ENCODE measurements around the gene CPED1.

The CPED1 gene

DNA sequence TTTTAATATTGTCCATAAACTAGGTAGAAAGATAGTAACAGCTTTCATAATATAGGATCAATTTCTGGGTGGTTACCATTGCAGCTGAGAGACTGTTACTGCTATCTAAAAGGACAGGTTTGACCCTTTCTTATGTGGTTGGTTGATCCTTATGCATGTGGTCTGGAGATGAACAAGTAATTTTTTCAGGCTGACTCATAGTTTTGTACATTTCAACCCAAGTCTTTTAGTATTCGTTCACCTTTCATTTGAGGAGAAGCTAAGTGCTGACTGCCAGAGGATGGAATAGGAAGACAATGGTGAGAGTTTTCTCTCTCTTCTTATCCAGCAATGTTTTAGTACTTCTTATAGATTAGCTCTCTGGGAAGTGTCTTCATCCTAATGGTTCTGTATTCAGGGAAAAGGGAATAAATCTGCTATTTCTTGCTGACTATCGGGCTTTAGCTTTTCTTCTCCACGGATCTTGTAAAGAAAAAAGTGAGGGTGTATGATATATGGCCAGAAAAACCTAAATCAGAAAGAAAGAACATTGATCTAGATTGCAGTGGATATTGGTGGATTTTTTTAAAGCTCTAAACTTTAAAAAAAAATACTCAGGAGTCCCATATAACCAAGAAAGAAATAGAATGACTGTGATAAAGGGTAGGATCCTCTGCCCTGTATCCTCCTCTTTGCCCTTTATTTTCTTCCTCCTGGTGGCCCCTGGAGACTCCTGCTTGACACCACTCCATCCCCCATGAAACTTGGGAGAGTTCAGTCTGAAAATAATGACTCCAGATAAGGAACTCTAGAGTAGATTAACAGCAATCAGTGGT lies 88.0 kb downstream of the CPED1 start:
- H3F3A ChIP-seq (ENCODE audit: insufficient read depth, low read length) = no peaks in the 10 kb centered on the region

DNA sequence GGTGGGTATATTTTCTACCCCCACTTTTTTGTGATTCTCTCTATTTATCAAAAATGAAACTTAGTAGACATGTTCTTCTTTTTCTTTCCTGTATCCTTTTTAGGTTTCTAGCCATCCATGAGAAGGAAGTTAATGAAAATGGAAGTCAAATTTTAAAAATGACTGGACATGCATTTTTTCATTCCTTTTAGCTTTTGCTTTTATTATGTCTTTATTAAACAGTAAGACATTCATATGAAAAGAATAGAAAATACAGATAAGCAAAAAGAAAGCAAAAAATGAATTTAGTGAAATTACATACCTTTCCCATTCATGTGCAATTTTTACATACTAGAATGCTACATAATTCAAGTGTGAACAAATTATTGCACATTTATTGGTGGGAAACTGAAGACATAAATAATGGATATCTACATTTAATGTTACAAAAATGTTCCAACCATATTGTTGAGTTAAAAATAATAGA lies 88.7 kb downstream of the CPED1 start:
- Histone ChIP-seq H3K27me3 (ENCODE audit: insufficient read depth, low read length) (no peaks in the 10 kb centered on the region), H3K9ac (ENCODE audit: low read length) (no peak overlapping the region), H3K9me2 (ENCODE audit: low read depth, low read length) (no peaks in the 10 kb centered on the region), H3K27ac (ENCODE audit: low read depth, low read length, poor library complexity, severe bottlenecking) (no peak overlapping the region), H3K9me3 (ENCODE audit: low read length) (no peaks in the 10 kb centered on the region), H2AFZ (ENCODE audit: low read length) (no peak overlapping the region), H3K4me1 (ENCODE audit: insufficient read depth, low read length, severe bottlenecking) (no peaks in the 10 kb centered on the region), H3K4me2 (ENCODE audit: low read length) (no peak overlapping the region), H3K79me2 (ENCODE audit: insufficient read depth, low read length) (no peaks in the 10 kb centered on the region), H3K36me3 (ENCODE audit: insufficient read depth, low read length) (no peaks in the 10 kb centered on the region), H3F3A (ENCODE audit: insufficient read depth, low read length) (no peaks in the 10 kb centered on the region), H3K4me3 (ENCODE audit: low read depth, low read length, poor library complexity, severe bottlenecking) (no peak overlapping the region), H4K20me1 (ENCODE audit: insufficient read depth, low read length) (no peaks in the 10 kb centered on the region)
- TF ChIP-seq EZH2 (IDR thresholded peaks at IDR 0.05; ENCODE audit: borderline replicate concordance, low read length) = no peak
- TF ChIP-seq, protein P1, sequence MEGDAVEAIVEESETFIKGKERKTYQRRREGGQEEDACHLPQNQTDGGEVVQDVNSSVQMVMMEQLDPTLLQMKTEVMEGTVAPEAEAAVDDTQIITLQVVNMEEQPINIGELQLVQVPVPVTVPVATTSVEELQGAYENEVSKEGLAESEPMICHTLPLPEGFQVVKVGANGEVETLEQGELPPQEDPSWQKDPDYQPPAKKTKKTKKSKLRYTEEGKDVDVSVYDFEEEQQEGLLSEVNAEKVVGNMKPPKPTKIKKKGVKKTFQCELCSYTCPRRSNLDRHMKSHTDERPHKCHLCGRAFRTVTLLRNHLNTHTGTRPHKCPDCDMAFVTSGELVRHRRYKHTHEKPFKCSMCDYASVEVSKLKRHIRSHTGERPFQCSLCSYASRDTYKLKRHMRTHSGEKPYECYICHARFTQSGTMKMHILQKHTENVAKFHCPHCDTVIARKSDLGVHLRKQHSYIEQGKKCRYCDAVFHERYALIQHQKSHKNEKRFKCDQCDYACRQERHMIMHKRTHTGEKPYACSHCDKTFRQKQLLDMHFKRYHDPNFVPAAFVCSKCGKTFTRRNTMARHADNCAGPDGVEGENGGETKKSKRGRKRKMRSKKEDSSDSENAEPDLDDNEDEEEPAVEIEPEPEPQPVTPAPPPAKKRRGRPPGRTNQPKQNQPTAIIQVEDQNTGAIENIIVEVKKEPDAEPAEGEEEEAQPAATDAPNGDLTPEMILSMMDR (IDR thresholded peaks at IDR 0.05; ENCODE audit: low read length) = no peak

More for the DNA sequence above, 88.0 kb downstream of the CPED1 start:
- no peak overlapping the region for H2AFZ ChIP-seq (ENCODE audit: low read length)
- no peaks in the 10 kb centered on the region for H3K36me3 ChIP-seq (ENCODE audit: insufficient read depth, low read length)
- no peak overlapping the region for H3K4me2 ChIP-seq (ENCODE audit: low read length)
- TF ChIP-seq, protein P1 (IDR thresholded peaks at IDR 0.05; ENCODE audit: low read length) = no peak
- TF ChIP-seq EZH2 (IDR thresholded peaks at IDR 0.05; ENCODE audit: borderline replicate concordance, low read length) = no peak
- no peaks in the 10 kb centered on the region for H4K20me1 ChIP-seq (ENCODE audit: insufficient read depth, low read length)
- H3K27ac ChIP-seq (ENCODE audit: low read depth, low read length, poor library complexity, severe bottlenecking) = no peak overlapping the region
- no peak overlapping the region for H3K9ac ChIP-seq (ENCODE audit: low read length)
- no peaks in the 10 kb centered on the region for H3K27me3 ChIP-seq (ENCODE audit: insufficient read depth, low read length)
- H3K4me3 ChIP-seq (ENCODE audit: low read depth, low read length, poor library complexity, severe bottlenecking) = no peak overlapping the region
- H3K79me2 ChIP-seq (ENCODE audit: insufficient read depth, low read length) = no peaks in the 10 kb centered on the region
- no peaks in the 10 kb centered on the region for H3K9me2 ChIP-seq (ENCODE audit: low read depth, low read length)
- no peaks in the 10 kb centered on the region for H3K9me3 ChIP-seq (ENCODE audit: low read length)
- H3K4me1 ChIP-seq (ENCODE audit: insufficient read depth, low read length, severe bottlenecking) = no peaks in the 10 kb centered on the region

DNA sequence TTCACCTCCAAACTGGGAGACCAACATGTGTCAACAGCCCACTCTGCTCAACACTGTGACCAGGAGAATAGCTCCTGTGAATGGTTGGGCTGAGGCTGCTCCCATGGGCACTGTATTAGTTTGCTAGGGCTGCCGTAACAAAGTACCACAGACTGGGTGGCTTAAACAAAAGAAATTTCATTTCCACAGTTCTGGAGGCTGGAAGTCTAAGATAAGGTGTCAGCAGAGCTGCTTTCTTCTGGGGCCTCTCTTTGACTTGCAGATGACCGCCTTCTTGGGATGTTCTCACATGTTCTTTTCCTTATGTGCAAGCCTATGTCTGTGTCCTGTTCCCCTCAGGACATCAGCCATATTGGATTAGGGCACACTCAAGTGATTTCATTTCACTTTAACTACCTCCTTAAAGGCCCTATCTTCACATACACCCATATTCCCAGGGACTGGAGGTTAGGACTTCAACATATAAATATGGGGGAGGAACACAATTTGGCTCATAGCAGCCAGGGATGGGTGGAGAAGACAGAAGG lies 90.3 kb downstream of the CPED1 start:
- H3K4me3 ChIP-seq (ENCODE audit: low read depth, low read length, poor library complexity, severe bottlenecking) = no peak overlapping the region
- no peaks in the 10 kb centered on the region for H3K36me3 ChIP-seq (ENCODE audit: insufficient read depth, low read length)
- no peaks in the 10 kb centered on the region for H3K9me2 ChIP-seq (ENCODE audit: low read depth, low read length)

More for the DNA sequence above, 90.3 kb downstream of the CPED1 start:
- TF ChIP-seq EZH2 (IDR thresholded peaks at IDR 0.05; ENCODE audit: borderline replicate concordance, low read length) = no peak
- TF ChIP-seq, protein P1 (IDR thresholded peaks at IDR 0.05; ENCODE audit: low read length) = no peak
- no peaks in the 10 kb centered on the region for H4K20me1 ChIP-seq (ENCODE audit: insufficient read depth, low read length)
- H3K9me3 ChIP-seq (ENCODE audit: low read length) = no peaks in the 10 kb centered on the region
- H3K27me3 ChIP-seq (ENCODE audit: insufficient read depth, low read length) = no peaks in the 10 kb centered on the region
- no peaks in the 10 kb centered on the region for H3K79me2 ChIP-seq (ENCODE audit: insufficient read depth, low read length)
- no peak overlapping the region for H3K9ac ChIP-seq (ENCODE audit: low read length)
- no peaks in the 10 kb centered on the region for H3F3A ChIP-seq (ENCODE audit: insufficient read depth, low read length)
- no peaks in the 10 kb centered on the region for H3K4me1 ChIP-seq (ENCODE audit: insufficient read depth, low read length, severe bottlenecking)
- no peak overlapping the region for H3K4me2 ChIP-seq (ENCODE audit: low read length)
- H3K27ac ChIP-seq (ENCODE audit: low read depth, low read length, poor library complexity, severe bottlenecking) = no peak overlapping the region
- no peak overlapping the region for H2AFZ ChIP-seq (ENCODE audit: low read length)

Data from OCI-LY1 (cell line).